RPMI7951 (cell line): ENCODE data around the gene ITGA11. TPM values are rescaled to one million over a fixed set of nuclear protein-coding genes. Genes with fewer than 3 reads are reported as not detected.

Source experiments
- DNase-seq: peaks from one replicate; pipeline ENCODE4 v3.0.0-alpha.2; 2012; ENCODE audit warnings: low read depth
- total RNA-seq: library from RNA; depleted of rRNA; stranded (reverse); fragments of >200 nt; shearing (Covaris generic); gene quantifications from 2 replicates; pipeline ENCODE4 v1.2.3, GENCODE V29; 2014

Gene ITGA11
- total RNA-seq, 1 experiment from 2014 or later: 102 TPM

DNA sequence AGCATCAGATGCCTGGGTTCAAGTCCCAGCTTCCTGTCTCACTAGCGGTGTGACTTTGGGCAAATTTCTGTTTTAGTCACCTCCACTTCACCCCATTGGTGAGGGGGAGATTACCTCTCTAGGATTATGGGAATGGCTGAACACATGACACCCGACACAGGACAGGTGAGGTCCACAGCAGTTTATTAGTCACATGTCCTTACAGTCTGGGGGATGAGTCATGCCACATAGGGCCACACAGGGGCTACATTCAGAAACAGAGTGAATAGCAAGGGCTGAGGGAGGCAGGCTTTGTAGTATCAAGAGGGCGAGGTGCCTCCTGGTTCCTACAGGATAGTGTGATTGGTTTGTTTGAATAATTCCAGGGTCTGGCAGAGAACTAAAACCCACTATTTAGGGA lies 15.2 kb upstream of the ITGA11 start:
- DNase-seq: peak; percentile 38

DNA sequence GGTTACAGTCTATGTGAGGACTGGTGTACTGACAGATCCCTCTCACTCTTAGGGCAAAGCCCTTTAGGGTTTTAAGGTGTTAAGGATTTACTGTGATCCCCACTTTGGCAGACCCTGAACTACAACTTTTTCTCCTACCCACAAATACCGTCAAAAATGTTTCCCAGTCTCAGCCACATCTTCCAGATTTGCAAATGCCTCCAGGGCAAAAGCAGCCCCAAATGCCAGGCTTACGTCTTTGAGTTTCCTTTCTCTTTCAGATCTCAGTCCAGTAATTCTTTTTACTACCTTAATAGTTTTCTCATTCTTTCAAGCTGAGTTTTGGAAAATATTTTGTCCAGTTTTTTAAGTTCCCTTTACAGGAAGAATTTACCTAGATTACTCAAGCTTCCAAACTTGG lies 13.4 kb upstream of the ITGA11 start:
- DNase-seq: peak; percentile 86

DNA sequence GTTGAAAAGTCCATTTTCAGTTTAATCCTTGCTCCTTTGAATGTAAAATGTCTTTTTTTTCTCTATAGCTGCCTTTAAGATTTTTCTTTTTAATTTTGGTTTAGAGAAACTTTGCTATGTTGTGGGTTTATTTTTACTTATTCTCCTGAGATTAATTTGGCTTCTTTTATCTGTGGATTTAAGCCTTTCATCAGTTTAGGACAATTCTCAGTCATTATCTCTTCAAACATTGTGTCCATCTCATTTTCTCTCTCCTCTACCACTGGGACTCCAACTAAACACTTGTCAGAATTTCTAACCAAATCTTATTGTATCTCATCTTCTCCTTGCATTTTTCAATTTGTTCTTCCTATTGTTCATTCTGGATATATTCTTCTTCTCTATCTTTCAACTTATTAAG lies 12.4 kb upstream of the ITGA11 start:
- no peak for DNase-seq

DNA sequence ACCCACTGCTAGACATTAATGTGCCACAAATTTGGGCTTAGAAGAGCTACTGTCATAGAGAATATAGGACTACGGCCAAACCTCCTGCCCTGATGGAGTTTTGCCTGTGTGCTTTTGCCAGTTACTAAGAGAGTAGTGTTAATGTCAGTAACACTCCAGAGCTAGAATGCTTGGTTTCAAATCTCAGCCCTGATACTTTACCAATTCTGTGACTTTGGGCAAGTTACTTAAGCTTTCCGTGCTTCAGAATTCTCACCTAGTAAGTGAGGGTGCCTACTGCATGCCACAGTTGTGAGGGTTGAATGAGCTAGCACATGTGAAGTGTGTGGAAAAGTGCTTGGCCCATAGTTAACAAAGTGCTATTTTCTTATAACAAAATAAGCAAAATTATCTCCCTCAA lies 10.9 kb upstream of the ITGA11 start:
- no peak for DNase-seq

DNA sequence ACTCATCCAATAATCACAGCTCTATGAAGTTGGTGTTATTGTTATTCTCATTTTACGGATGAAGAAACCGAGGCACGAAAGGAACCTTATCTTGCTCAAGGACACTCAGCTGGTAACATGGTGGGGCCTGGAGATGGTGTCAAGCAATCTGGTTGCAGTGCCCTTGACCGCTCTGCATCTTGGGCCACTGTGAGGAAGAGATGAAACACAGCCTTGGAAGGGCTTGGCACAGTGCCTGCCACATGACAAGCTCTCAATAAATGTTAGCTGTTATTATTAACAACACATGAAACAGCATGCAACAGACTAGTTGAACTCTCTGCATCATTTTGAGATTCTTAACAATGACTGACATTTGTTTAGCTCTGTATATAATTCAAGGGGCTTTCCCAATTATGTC lies 10.1 kb upstream of the ITGA11 start:
- no peak for DNase-seq

DNA sequence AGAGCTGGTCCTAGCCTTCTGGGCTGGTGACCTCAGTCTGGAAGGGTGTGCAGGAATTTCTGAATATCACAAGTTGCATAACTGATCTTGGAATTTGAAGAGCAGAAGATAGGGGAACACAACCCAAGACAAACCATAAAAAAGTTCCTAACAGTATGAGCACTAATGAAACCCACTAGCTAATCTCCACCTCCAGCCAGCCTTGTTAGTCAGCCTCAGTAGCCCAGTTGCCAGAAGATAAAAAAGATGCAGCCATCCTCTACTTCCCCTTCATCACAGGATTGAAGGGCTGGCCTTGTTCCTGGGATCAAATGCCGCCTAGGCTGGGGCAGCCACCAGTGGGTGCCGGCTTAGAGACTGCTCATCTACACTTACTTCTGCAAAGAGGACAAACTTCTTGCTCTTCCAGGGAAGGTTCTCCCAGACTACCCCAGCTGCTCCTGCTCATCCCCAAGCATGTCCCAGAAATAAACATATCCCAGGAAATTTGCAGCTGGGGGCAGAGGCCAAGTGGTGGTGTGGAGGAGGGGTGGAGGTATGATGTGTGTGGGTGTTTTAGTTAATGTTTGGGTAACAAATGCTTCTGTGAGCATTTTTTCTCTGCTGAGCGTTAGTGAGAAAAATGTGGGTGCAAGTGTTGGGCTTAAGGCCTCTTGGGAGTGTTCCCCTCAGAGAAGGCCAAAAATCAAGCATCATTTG lies 9.2 kb upstream of the ITGA11 start:
- no peak for DNase-seq

DNA sequence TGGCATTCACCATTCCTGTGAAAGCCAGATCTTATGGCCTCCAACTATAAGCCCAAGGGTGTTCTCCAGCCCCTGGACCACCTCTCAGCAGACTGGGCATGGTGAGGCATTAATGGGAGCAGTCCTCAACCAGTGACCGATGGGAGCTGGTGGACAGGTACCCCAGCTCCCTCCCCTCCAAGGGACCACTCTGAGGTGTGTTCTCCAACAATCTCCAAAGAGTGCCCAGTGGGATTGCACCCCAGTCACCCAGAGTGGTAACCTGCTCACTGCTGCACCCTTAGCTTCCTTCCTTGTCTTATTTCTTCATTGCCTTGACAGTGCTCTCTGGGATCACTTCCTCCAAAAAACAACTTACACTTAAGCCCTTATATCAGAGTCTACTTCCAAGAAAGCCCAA lies 8.2 kb upstream of the ITGA11 start:
- DNase-seq: no peak

DNA sequence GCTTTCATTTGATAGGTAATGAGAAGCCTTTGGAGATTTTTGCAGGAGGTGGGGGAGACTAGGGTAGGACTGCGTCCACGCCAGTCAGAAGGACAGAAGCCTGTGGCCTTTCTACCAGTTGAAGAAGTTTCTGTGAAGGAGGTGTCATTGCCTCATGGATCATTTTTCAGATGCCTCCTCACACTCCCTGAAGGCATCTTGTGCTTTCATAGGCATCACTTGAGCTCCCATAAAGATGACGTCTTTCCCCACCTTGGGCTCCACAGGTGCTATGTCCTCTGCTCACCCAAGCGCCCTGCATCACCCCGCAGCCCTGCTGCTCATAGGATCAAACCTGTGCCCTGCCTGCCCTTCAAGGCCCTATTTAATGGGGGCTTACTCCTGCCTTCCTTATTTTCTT lies 7.5 kb upstream of the ITGA11 start:
- DNase-seq: no peak

DNA sequence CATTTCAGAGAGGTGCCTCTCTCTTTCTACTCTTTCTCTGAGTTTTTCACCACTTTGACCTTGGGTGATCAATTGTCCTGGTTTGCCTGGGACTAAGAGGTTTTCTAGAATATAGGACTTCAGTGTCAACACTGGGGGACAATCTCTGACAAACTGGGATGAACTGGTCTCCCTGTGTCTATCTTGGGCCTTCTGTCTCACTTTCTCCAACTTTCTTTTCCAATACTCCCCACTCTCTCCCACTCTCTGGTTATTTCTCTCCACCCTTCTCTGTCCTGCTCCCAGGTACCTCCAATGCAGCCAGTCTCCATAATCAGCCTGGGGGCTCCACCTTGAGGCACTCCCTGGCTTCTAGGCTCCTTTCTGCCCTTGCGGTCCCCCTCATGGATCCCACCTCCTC lies 4.7 kb upstream of the ITGA11 start:
- DNase-seq: no peak

DNA sequence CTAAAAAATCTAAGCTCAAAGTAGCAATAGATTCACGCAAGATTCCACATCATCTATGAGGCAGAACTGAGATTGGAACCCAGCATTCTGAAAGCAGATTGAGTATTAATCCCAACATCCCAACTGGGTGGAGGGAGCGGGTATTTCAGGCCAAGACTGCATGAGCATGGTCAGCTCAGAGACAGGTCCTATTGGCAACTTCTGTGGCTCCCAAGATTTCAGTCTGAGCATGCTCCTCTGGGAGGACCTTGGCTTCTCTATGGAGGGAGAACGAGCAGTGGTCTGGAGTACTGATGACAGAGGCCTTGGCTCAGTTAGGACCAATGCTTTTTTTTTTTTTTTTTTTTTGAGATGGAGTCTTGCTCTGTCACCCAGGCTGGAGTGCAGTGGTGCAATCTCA lies 4.0 kb upstream of the ITGA11 start:
- no peak for DNase-seq

DNA sequence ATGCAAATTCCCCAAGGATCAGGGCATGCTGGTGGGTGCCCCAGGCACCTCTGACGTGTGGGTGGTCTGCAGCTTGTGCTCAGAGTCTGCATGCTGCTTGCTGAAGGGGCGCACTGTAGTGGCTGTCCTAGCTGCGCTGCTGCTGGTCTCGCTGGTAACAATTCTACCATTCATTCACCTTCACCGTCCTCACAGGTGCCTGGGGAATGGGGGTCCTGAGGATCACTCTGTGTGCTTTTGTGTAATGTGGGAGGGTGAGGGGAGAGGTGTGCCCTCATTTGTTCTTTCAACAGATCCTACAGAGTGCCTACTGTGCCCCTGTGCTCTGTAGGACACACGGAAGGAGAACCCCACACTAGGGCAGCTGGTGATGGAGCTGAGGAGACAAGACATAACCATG lies 2.1 kb upstream of the ITGA11 start:
- DNase-seq: no peak

DNA sequence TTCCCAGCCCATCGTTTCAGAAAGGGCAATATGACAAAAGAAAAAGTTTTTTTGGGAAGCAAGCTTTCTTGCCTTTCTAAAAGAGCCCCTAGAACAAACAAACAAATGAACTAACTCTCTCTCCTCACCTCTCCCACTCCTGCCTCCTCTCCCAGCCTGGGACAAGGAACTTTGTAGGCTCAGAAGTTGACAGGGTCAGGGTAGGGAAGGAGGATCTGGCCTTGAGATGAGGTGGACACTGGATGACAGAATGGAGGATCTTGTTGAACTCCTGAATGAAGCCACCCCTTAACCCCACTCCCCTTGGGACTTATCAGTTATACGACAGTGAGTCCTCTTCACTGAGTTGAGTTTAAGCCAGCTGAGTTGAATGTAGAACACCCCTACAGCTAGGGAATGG lies 1.6 kb upstream of the ITGA11 start:
- DNase-seq: no peak

DNA sequence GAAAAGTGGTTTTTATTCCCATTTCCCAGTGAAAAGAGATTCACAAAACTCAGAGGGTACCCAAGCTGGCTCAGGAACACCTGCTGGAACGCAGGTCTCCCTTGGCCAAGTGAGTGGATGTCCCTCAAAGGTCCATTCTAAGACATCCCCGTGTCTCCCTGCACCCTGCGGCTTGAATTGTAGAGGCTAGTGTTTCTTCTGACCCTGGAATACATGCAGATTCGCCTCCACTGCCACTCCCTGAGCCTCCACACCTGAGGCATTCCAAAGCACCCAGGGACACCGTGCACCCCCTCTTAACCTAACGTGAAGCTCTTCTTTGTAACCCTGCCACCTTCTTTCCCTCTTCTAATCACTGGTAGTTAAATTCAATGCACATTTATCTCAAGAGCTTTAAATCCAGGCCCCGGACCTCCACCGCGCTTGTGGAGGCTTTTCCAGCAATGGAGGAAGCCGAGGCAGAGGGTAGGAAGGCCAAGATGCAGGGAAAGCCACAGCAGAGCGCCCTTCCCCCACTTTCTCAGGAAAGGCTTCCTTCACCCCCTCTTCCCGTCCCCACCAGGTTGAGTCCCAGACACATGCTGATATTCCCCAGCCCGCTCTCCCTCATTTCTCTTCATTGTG lies 590 bp upstream of the ITGA11 start:
- no peak for DNase-seq

DNA sequence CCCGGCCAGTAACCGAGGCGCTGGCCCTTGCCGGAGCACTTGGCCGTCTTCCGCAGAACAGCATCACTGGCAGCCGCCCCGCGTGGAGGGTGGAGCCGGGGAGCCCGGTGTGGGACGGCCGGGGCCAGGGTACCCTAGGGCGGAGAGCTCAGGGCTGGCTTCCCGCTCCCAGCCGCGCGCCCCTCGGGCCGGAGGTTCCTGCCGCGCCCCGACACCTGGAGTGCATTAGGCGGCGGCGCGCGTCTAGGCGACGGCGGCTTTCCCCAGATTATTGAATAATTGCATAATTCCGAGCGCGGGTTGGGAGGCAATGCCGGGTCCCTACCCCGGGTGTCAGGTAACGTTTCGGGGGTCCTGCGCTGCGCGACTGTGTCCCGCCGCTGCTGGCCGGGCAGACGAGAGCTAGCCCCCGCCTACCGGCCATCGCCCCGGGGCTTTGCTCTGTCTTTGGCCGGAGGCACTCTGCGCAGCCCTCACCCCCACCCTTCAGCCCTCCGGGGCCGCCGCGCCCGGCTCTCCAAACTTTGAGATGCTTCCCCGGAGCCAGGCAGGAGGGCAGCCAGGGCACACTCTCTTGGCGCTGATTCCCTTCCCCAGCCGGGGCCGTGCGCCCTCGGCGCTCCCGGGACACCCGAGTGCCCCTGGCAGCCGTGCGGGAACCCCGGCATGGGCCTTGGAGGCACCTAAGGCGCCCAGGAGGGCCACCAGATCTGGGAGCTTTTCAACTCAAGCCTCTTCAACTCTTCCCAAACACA lies 749 bp downstream of the ITGA11 start:
- DNase-seq: peak; percentile 21

DNA sequence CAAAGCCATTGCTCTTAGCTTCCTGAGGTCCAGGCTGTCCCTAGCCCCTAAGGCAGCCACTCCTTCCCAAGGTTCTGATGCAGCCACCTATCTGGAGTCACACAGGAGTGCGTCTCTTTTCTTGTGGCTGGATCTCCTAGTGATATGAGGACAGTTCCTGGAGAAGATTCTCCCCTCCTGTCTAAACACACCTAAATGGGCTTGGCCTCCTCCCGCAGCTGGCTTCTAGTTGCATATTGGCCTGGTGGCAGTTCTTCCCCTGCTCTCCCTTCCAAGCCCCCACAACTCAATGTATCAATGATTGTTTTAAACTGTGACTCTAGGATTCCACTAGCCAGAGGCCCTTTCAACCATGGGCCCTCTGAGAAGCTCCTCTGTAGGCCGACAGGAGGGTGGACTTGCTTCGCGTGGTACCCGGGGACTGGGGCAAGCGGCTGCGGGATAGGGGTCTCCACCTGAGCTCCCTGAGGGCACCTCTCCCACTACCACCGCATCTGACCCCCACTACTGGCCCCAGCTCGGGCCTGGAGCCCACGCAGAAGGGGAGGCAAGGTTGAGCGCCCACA lies 1.4 kb downstream of the ITGA11 start:
- DNase-seq: no peak

DNA sequence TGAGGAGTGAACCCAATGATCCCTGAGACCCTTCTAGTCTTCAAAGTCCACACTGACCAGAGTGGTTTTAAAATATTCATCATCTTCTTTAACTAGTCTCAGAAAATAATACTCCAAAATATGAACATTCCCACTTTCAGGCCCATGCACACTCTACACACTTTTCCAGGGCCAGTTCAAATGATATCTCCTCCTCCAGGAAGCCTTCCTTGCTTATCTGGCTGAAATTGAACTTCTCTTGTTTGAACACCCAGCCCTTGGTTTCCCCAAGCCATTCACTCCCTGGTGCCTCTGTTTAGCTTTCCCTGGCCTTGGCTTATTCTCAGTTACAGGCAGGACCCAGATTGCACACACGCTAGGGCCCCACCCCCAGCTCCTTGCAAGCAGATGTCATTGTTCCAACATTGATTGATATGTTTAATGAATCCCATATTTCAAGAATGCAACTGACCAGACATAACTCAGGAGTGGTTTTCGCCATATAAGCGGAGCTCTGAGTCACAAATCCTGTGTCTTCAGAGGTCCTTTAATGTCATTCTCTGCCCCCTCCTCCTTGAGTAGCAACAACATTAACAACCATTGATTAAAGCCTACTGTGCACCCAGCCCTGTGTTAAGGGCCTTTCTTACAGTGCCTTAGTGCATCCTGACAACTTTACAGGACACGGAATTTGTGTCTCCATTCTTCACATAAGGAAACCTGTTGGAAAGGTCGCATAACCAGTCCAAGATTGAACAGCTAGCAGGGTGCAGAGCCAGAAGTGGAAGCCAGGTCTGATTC lies 2.1 kb downstream of the ITGA11 start:
- DNase-seq: peak; percentile 86

DNA sequence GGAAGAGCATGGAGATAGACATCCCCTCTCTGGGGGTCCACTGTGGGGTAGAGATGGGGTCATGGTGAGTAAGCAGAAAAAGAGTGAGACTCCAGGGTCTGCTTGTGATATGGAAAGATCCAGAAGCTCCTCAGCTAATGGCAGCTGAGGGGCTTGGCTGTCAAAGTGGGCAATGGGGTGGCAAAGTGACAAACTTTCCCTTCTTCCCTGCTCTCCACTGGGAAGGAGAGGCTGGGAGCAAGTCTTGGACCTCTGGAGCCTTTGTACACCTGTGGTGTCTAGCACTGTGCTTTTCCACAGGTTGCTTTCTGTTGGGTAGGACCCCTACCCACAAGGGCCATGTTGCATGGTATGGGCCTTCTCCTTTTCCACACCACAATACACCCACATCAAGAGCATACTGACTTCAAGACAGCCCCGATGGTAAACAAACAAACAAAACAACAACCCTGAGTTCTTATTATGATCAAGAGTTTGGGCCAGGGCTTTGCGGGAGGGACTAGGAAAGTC lies 3.5 kb downstream of the ITGA11 start:
- no peak for DNase-seq

DNA sequence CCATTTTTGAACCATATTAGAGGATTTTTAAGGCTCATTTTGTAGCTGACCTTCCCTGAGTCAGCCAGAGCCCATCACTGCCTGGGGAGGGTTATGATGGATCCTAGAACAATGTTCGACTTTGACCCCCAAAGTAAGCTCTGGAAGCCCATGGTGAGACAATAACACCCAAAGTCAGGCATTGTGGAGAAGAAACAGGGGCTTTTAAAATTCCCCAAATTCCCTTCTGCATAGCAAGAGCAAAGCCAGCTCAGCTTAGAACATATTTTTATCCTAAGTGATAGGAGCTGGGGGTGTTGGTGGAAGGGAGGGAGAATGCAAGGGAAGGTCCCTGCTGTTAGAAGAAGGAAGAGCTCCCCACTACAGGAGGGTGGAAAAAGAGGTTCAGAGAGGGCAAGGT lies 4.0 kb downstream of the ITGA11 start:
- no peak for DNase-seq

DNA sequence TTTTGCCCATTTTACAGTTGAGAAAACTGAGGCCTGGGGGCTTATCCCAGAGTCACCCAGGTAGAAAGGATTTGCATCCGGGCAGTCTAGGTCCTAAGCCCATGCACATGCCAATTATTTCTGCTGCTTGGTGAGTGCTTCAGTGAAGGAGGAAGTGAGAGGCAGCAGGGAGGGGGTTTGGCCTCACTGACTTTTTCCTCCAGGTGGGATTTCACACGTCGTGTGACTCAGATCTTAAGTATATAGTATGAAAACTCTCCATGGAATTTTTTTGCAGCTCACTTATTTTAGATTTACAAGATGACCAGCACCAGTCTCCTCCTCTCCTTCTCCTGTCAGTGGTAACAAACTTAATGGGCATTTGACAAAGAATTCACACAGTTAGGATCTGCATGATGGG lies 4.6 kb downstream of the ITGA11 start:
- peak; percentile 27 for DNase-seq

DNA sequence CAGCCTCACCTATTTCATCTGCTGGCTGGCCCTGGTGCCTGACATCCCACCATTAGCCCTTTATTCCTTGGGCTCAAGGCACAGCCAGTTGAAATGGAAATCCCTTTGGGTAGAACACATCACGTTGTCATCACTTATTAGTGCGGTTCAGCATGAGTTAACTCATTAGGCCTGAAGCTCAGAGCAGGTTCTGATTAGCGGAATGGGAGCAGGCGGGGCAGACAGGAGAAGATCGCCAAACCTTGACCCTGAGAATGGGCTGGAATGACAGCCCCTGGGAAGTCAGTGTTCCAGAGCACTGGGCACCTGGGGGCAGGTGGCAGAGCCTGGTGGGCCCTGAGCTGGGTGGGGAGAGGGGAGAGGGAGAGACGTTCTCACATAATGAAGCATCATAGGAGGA lies 5.8 kb downstream of the ITGA11 start:
- no peak for DNase-seq

DNA sequence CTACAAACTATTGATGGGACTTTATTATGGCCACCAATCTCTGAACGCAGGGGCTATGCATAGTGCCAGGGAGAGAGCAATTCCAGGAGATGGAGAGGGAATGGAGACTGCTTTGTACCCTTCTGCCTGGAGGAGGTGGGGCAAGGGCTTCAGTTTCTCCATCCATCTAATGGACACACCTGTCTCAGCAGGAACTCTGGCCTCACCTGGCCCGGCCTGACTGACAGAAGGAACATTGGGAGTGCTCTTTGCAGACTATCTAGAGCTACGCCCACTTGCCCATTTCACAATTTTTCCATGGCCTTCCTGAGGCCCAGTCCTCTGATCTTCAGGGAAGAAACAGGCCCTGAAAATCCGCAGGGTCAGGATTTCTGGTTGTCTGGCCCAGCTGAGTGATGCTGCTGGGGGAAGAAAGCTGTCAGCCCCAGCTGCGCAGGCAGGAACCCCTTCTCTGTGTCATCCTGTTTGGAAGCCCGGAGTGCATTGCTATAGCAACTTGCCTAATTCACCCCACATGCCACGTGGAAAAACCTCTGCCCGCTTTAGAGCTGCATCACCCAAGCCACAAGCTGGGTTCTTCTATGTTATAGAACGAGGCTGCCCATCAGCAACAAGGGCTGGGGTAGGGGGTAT lies 6.4 kb downstream of the ITGA11 start:
- DNase-seq: peak; percentile 83
